GM19467 (cell line): ENCODE data around the gene FCN1.

Source experiments
- ATAC-seq: cut with Tn5 transposase; IDR thresholded peaks from one replicate; pipeline ENCODE4 v1.9.1; 2021; ENCODE audit warnings: mild to moderate bottlenecking, moderate library complexity; ENCODE audit not compliant: unreplicated experiment

FCN1 gene

DNA sequence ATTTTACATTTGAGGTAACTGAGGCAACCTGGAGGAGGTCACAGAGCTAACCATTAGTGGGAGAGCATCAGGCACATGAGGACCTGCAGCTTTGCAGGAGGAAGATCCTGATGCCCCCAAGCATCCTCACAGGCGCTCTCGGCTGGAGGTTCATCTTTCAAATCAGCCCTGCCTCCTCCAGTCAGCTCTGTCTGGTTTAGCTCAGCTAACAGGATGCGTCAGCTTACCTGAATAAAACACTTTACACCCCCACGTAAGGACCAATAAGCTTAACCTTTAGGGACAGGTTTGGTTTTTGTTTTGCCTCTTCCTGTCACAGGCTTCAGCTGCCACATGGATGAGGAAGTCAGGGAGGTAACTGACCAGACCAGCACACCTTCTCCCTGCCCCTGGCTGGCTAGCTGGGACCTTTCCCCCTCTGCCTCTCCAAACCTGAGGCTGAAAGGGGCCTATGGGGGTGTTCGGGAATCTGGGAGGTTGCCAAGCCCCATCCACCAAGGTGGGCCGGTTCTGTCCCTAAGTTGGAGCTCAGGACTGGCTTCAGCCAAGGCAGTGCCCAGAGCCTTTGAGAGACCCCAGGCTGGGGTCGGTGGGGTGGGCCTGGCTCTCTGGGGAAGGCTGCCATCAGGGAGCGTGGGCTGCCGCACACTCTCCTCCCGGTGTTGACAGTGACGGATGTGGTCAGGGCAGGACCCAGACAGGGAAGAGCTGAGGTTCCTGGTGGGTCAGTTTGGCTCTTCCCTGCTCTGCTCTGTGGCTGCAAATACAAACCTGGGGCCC, 20.0 kb upstream of the FCN1 start:
- ATAC-seq: no peak

DNA sequence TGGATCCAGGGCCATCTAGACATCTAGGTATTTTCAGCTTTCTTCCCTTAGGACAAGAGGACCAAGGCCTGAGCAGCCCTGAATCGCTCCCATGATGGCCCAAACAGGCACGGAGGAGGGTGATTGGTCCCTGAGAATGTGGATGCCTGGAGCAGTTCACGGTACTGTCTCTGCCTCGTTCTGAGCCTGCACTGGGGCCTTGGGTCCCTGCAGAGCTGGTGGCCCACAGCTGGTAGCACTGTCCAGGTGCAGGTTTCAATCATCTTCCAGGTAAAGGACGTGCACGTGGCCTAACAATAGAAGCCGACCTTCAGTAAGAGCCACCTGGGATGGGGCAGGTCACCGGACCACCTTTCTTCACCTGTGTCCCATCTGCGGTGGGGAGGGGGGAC, 19.4 kb upstream of the FCN1 start:
- no peak for ATAC-seq

DNA sequence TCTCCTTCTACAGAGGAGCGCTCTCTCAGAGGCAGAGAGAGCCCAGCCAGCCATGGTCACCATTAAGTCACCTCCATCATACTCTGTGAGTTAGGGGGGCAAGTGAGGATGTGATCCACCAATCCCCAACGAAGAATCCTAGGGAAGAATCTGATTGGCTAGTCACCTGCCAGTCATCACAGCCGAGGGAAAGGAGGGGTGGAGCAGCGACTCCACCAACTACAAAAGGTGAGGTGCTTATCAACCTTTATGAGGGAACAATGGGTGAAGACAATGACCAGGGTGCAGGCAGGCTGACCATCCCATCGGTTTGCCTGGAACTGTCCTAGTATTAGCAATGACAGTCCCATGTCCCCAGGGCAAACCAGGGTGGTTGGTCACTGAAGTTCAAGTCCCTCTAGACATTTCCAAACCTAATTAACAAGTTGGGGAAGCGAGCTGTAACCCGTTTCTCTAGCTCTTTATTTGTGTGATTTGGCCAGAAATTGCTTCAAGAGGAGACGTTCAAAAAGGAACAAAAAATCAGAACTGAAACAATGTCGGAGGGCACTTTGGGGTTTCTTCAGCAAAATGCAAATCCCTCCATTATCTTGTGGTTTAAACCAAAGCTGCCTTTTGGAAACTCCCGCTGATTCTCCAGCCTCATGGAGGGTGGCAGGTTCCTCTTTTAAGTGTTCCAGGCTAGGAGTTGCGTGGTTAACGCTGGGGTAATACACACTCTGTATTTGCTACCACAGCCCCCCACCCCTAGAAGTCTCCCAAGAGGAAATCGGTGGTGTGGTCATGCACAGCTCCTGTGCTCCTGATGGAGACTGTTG, 18.8 kb upstream of the FCN1 start:
- no peak for ATAC-seq

- ATAC-seq: no peak
Measured at GRCh38 chr9:134935701-134936345, 18.1 kb upstream of the FCN1 start.

DNA sequence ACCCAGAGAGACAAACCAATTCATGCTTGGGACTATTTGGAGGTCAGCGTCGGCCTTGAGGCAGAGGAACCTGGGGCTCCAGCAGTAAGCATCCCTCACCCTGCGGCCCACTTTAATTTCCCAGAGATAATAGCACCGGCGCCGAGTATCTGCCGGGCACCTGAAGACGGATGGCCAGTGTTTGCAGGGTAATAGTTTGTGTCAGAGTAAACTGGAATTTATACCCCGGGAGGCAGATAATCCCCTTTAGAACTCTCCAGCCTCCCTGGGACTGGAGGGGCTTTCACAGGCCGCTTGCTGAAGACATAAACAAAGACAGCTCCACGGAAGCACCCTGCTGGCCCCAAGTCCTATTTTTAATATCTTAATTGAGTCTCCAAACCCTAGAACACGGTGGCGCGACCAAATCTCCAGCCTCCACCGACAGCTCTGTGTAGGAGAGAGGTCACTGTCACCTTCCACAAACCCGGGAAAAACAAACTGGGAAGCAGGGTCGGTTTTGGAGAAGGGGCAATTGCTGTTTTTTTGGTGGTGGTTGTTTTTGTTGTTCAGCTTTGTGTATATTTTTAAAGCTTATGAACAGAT, 17.4 kb upstream of the FCN1 start:
- no peak for ATAC-seq

DNA sequence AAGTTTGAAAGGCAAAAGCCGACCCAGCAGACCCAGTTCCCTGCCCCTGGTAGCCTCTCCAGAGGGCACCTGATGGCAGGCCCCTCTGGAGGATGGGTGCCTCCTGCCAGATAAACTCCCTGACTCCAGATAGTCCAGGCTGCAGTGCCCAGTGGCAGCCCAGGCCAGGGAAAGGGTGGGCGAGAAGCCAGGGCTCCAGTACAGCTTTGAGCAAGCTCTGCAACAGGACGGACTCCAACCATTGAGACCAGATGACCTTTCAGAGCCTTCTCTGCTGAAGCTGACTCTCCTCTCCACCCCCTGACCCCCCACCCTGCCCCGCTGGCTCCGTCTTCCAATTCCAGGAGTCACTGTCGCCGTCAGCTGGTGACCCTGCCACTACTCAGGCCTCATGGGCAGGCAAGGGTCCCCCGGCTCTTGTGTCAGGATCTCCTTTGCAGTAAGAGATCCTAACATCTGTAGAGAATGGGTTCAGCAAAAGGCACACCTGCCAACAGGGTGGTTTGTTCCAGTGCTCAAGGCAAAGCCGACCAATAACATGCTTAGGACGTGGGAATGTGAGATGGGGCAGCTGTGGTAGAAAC, 15.5 kb upstream of the FCN1 start:
- no peak for ATAC-seq

DNA sequence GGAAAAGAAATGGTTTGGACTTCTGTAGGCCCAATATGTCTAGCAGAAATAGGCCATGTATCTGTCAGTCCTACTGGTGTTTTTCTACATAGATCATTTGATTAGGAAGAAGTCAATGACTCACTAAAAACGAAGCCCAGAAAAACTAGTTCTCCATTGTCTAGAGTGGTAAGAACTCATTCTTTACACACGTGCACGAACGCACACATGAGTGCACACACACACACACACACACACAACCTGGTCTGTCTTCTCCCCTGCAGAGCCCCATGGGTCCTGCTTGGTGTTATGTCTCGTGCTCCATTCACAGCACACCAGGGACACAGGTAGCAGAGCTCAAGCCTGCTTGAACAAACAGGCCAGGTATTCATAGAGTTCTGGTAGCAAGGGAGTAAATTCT, 14.9 kb upstream of the FCN1 start:
- ATAC-seq: no peak

DNA sequence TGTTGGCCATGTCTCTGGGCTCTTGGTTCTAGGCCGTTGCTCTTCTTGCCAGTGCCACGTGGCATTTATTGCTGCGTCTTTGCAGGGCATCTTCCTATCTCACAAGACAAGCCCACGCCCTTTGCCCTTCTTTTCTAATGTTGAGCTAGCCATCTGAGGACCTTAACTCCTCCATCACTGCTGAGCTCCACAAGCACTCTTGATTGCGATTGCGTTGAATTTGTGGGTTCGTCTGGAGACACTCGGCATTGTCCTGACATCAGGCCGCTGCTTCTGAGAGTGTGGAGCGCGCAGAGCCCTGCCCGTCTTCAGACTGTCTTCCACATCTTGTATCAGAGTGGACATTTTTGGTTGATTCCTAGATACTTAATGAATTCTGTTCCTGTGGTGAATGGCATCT, 14.5 kb upstream of the FCN1 start:
- no peak for ATAC-seq

DNA sequence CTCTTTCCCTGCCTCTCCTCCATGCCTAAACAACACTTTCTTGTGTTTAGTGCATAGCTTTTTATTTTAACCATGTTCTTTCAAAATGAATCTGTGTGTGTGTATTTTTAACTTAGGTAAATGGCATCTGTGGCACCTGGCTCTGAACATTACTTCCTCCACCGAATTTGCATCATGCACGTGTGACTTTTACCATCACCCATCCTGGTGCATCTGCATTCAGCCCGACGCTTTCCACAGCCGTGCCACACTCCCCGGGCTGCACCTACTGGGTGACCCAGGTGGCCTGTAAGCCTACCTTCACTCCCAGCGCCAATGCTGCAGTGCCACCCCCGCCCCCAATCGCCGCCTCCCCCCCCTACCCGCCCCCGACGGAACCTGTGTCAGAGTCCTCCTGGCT, 12.7 kb upstream of the FCN1 start:
- no peak for ATAC-seq

- ATAC-seq: no peak
Measured at GRCh38 chr9:134929193-134930158, 11.8 kb upstream of the FCN1 start.

- no peak for ATAC-seq
Measured at GRCh38 chr9:134928436-134929192, 10.9 kb upstream of the FCN1 start.

GRCh38 chr9:134925011-134925511, 7.3 kb upstream of the FCN1 start:
- ATAC-seq: no peak

- no peak for ATAC-seq
Measured at GRCh38 chr9:134923466-134923865, 5.8 kb upstream of the FCN1 start.

DNA sequence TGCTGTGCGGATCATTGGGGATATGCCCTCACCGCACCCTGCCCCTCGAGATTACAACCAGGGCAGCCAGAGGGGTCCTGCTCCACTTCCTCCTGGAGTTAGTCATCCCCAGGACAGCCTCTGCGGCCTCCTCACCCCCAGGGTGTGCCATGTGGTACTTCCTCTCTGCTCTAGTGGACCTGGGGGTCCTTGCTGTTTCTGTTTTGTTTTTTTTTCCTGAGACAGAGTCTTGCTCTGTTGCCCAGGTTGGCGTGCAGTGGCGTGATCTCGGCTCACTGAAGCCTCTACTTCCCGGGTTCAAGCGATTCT, 5.2 kb upstream of the FCN1 start:
- no peak for ATAC-seq

- ATAC-seq: no peak
Measured at GRCh38 chr9:134922066-134922931, 4.6 kb upstream of the FCN1 start.

DNA sequence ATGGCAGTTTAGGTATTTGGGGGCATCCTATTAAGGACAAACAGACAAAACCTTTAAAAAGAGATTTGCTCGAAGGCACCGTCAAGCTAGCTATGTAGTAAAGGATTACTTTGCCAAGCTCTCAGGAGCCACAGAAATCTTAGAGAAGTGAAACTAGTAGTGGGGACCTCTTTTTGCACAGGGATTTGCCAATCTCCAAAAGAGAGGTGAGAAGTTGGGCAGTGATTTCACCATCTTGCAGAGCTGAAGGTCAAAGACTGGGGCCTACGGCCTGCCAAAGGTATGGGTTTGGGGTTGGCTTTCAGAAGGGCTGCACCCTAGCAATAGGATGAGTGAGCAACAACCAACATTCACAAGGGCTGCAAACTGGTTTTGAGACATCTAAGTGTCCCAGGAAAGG, 1.6 kb upstream of the FCN1 start:
- ATAC-seq: no peak

DNA sequence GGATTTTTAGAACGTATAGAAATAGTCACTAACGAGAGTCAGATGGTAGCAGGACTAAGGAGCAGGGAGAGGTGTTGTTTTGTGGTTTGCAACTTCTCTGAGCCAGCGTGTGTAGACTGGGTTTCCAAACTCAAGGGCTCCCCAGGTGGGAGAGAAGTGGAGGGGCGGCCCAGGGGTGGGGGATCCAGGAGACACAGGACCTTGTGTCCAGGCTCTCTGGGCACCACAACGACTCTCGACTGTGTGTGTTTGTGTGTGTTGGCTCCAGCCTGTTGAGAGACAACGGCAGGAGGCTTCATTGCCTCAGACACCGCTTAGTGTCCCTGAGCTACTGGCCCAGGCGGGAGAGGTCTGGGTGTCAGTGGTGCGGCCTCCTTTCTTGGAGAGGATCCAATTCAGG, 934 bp upstream of the FCN1 start:
- no peak for ATAC-seq

- ATAC-seq: no peak
Measured at GRCh38 chr9:134916161-134916665, 1.5 kb downstream of the FCN1 start.
